ENCODE measurements around the gene ODF2.

- TF ChIP-seq RAD21 (conservative IDR thresholded peaks at IDR 0.05 in 1 of 2, IDR thresholded peaks at IDR 0.05 in 1 of 2) = no peak
- no peak for TF ChIP-seq USF2 (IDR thresholded peaks at IDR 0.05)
- TF ChIP-seq NPAS2 (CRISPR knock-in tag; IDR thresholded peaks at IDR 0.05; ENCODE audit: borderline replicate concordance) = no peak
- no peak for TF ChIP-seq CTCF (IDR thresholded peaks at IDR 0.05)
- no peak for TF ChIP-seq RFX5 (IDR thresholded peaks at IDR 0.05)
- no peak for TF ChIP-seq BHLHE40 (IDR thresholded peaks at IDR 0.05; ENCODE audit: low read depth, low read length)
- TF ChIP-seq MAX (IDR thresholded peaks at IDR 0.05) = no peak
- no peak for TF ChIP-seq POLR2A (IDR thresholded peaks at IDR 0.05; ENCODE audit: low read length)
- TF ChIP-seq REST (IDR thresholded peaks at IDR 0.05) = no peak
- TF ChIP-seq MAFK (IDR thresholded peaks at IDR 0.05; ENCODE audit: partially characterized antibody) = no peak
Observed at GRCh38 chr9:128409450-128409849, 46.4 kb upstream of the ODF2 start.
